HG02870 (cell line): ENCODE measurements around the gene GLUL.
"Not testable (repeated sequence)": the region's sequence is repeated elsewhere in the genome, so short reads cannot be mapped to it uniquely, and the experiment has no call there.

Experiments used
- ATAC-seq: cut with Tn5 transposase; IDR thresholded peaks from one replicate; pipeline ENCODE4 v1.9.1; 2021; ENCODE audit warnings: mild to moderate bottlenecking, moderate library complexity; ENCODE audit not compliant: unreplicated experiment

GLUL gene

GRCh38 chr1:182395906-182396305, 4.3 kb upstream of the GLUL start:
- ATAC-seq: no peak

- ATAC-seq: no peak
Measured at GRCh38 chr1:182394055-182394775, 2.6 kb upstream of the GLUL start.

- ATAC-seq: peak; percentile 15
Measured at GRCh38 chr1:182392050-182393028, 749 bp upstream of the GLUL start.

GRCh38 chr1:182391028-182391361, 595 bp downstream of the GLUL start:
- ATAC-seq: no peak

GRCh38 chr1:182389619-182390047, 2.0 kb downstream of the GLUL start:
- no peak for ATAC-seq

- ATAC-seq: no peak
Measured at GRCh38 chr1:182388392-182389134, 3.0 kb downstream of the GLUL start.

GRCh38 chr1:182387566-182387965, 4.0 kb downstream of the GLUL start:
- no peak for ATAC-seq

- no peak for ATAC-seq
Measured at GRCh38 chr1:182386980-182387379, 4.6 kb downstream of the GLUL start.

GRCh38 chr1:182385885-182386853, 5.4 kb downstream of the GLUL start:
- no peak for ATAC-seq

- ATAC-seq: no peak
Measured at GRCh38 chr1:182384387-182384960, 7.1 kb downstream of the GLUL start.

GRCh38 chr1:182383934-182384333, 7.7 kb downstream of the GLUL start:
- ATAC-seq: no peak

- no peak for ATAC-seq
Measured at GRCh38 chr1:182383037-182383661, 8.4 kb downstream of the GLUL start.

- no peak for ATAC-seq
Measured at GRCh38 chr1:182381962-182382819, 9.4 kb downstream of the GLUL start.

- no peak for ATAC-seq
Measured at GRCh38 chr1:182380199-182380598, 11.4 kb downstream of the GLUL start.

GRCh38 chr1:182379781-182380180, 11.8 kb downstream of the GLUL start:
- not testable (repeated sequence) for ATAC-seq

- ATAC-seq: no peak
Measured at GRCh38 chr1:182376936-182377574, 14.5 kb downstream of the GLUL start.

- no peak for ATAC-seq
Measured at GRCh38 chr1:182374101-182374834, 17.3 kb downstream of the GLUL start.
